Smooth muscle cell (in vitro differentiated cells): ENCODE results near the gene APOBEC4. TPM values are rescaled to one million over a fixed set of nuclear protein-coding genes. Genes with fewer than 3 reads are reported as not detected.

ENCODE experiments used
- DNase-seq: peaks from one replicate; lab custom pipeline; 2025; ENCODE audit not compliant: unreplicated experiment; lab: John Stamatoyannopoulos, UW
- H2AFZ ChIP-seq: fragments of 200-600 bp; sonication (generic); 2 replicates; pipeline ENCODE4 v1.6.0; 2016; ENCODE audit warnings: antibody characterized with exemption, low read depth, mild to moderate bottlenecking
- H3F3A ChIP-seq: fragments of 200-600 bp; sonication (generic); 2 replicates; pipeline ENCODE4 v1.6.0; 2017; ENCODE audit warnings: antibody characterized with exemption, low read depth
- H3K27ac ChIP-seq: fragments of 200-600 bp; sonication (generic); 2 replicates; pipeline ENCODE4 v1.5.1; 2016; ENCODE audit warnings: low read depth, mild to moderate bottlenecking
- H3K27me3 ChIP-seq: fragments of 200-600 bp; sonication (generic); 2 replicates; pipeline ENCODE4 v1.6.1; 2016; ENCODE audit warnings: low read depth, mild to moderate bottlenecking
- H3K36me3 ChIP-seq: fragments of 200-600 bp; sonication (generic); 2 replicates; pipeline ENCODE4 v1.5.1; 2016; ENCODE audit warnings: low read depth
- H3K4me1 ChIP-seq: fragments of 200-600 bp; sonication (generic); 2 replicates; pipeline ENCODE4 v1.5.1; 2016; ENCODE audit warnings: low read depth
- H3K4me2 ChIP-seq: fragments of 200-600 bp; sonication (generic); 2 replicates; pipeline ENCODE4 v1.6.0; 2016; ENCODE audit warnings: mild to moderate bottlenecking
- H3K4me3 ChIP-seq: fragments of 200-600 bp; sonication (generic); 2 replicates; pipeline ENCODE4 v1.5.1; 2016; ENCODE audit warnings: mild to moderate bottlenecking
- H3K79me2 ChIP-seq: fragments of 200-600 bp; sonication (generic); 2 replicates; pipeline ENCODE4 v1.6.0; 2016; ENCODE audit warnings: low read depth, mild to moderate bottlenecking
- H3K9ac ChIP-seq: fragments of 200-600 bp; sonication (generic); 2 replicates; pipeline ENCODE4 v1.6.0; 2016; ENCODE audit warnings: low read depth
- H3K9me3 ChIP-seq: fragments of 200-600 bp; sonication (generic); replicated peaks from 2 replicates; pipeline ENCODE4 v1.5.1; 2016; ENCODE audit warnings: low read depth
- H4K20me1 ChIP-seq: fragments of 200-600 bp; sonication (generic); 2 replicates; pipeline ENCODE4 v1.6.0; 2016; ENCODE audit warnings: low read depth
- CTCF ChIP-seq: fragments of 200-600 bp; sonication (generic); IDR thresholded peaks from 2 replicates; pipeline ENCODE4 v1.5.1; 2017; ENCODE audit warnings: borderline replicate concordance, mild to moderate bottlenecking, antibody characterized with exemption; ENCODE audit not compliant: insufficient read depth, poor library complexity, severe bottlenecking
- WGBS: methylation state at CpG from one replicate; pipeline ENCODE4 v1.1.7; 2016; ENCODE audit warnings: low lambda C conversion rate; 5-methylcytosine and 5-hydroxymethylcytosine counted together
- polyA plus RNA-seq: library from polyadenylated mRNA; unstranded; fragments of >200 nt; fragmentation: Nextera tagmentation; extraction: Ambion mirVana; gene quantifications from 2 replicates; pipeline ENCODE4 v1.2.1, GENCODE V29; 2016
- total RNA-seq: library from RNA; depleted of rRNA; stranded (reverse); fragments of >200 nt; gene quantifications from 2 replicates; pipeline ENCODE4 v1.2.3, GENCODE V29; 2014

APOBEC4 gene
- total and polyA plus RNA-seq, 2 experiments from 2014 or later, result not detected

DNA sequence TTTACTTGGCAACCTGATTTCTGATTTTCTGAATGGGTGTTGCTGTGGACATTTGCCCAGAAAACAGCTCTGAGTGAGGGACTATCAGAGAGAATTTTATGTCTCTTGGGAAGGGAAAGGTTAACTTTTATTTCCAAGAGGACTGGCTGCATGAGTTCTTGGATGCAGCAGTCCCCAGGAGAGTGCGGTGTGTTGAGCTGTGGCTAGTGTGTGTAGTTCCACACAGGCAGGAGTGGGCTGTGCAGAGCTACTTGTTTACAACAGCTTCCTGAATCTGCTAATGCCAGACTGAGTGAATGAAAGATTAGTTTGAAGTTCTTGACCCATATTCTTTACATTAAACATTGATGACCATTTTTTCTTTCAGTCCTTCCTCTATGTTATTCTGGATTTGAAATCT, 41.0 kb upstream of the APOBEC4 start:
- no peaks in the 10 kb centered on the region for H3K36me3 ChIP-seq
- H3K9me3 ChIP-seq, result no peaks in the 10 kb centered on the region
- 28% methylated on average over 1 of the region's 1 CpG for WGBS
- H3K27me3 ChIP-seq, result no peaks in the 10 kb centered on the region
- H3K27ac ChIP-seq, result no peak overlapping the region
- H3F3A ChIP-seq, result no peaks in the 10 kb centered on the region
- H3K79me2 ChIP-seq, result no peaks in the 10 kb centered on the region
- H4K20me1 ChIP-seq, result no peaks in the 10 kb centered on the region
- no peaks in the 10 kb centered on the region for H3K4me1 ChIP-seq
- no peak overlapping the region for H2AFZ ChIP-seq
- H3K4me2 ChIP-seq, result no peak overlapping the region
- no peak overlapping the region for H3K4me3 ChIP-seq
- TF ChIP-seq CTCF, result no peak
- DNase-seq, result no peak
- H3K9ac ChIP-seq, result no peak overlapping the region

- Histone ChIP-seq H3K36me3 (no peaks in the 10 kb centered on the region), H3K4me3 (no peak overlapping the region), H3K9me3 (no peaks in the 10 kb centered on the region), H3K4me1 (no peaks in the 10 kb centered on the region), H3F3A (no peaks in the 10 kb centered on the region), H3K79me2 (no peaks in the 10 kb centered on the region), H2AFZ (no peak overlapping the region), H3K27me3 (no peaks in the 10 kb centered on the region), H3K27ac (no peak overlapping the region), H3K4me2 (no peak overlapping the region), H4K20me1 (no peaks in the 10 kb centered on the region), H3K9ac (no peak overlapping the region)
- TF ChIP-seq CTCF, result no peak
- no peak for DNase-seq
Observed at GRCh38 chr1:183693521-183693920, 40.4 kb upstream of the APOBEC4 start.

GRCh38 chr1:183689762-183690204, 36.7 kb upstream of the APOBEC4 start:
- no peak for TF ChIP-seq CTCF
- Histone ChIP-seq H3K4me3 (no peak overlapping the region), H2AFZ (no peak overlapping the region), H3K4me2 (no peak overlapping the region), H4K20me1 (no peaks in the 10 kb centered on the region), H3K27ac (no peak overlapping the region), H3K9ac (no peak overlapping the region), H3K79me2 (no peaks in the 10 kb centered on the region), H3K36me3 (no peaks in the 10 kb centered on the region), H3K27me3 (no peaks in the 10 kb centered on the region), H3K9me3 (no peaks in the 10 kb centered on the region), H3F3A (no peaks in the 10 kb centered on the region), H3K4me1 (no peaks in the 10 kb centered on the region)
- no peak for DNase-seq

- no peak overlapping the region for H3K4me3 ChIP-seq
- H3F3A ChIP-seq, result no peaks in the 10 kb centered on the region
- 91% methylated on average over 2 of the region's 2 CpGs for WGBS
Observed at GRCh38 chr1:183688341-183689060, 35.4 kb upstream of the APOBEC4 start.

More at GRCh38 chr1:183688341-183689060, 35.4 kb upstream of the APOBEC4 start:
- no peak for DNase-seq
- Histone ChIP-seq H4K20me1 (no peaks in the 10 kb centered on the region), H3K4me2 (no peak overlapping the region), H3K9me3 (no peaks in the 10 kb centered on the region), H3K27me3 (no peaks in the 10 kb centered on the region), H3K9ac (no peak overlapping the region), H3K36me3 (no peaks in the 10 kb centered on the region), H2AFZ (no peak overlapping the region), H3K79me2 (no peaks in the 10 kb centered on the region), H3K4me1 (no peaks in the 10 kb centered on the region), H3K27ac (no peak overlapping the region)
- no peak for TF ChIP-seq CTCF
